Sigmoid colon (tissue), 7 donors: ENCODE measurements around the gene AASS. TPM values are rescaled to one million over a fixed set of nuclear protein-coding genes. Genes with fewer than 3 reads are reported as not detected.

Experiments
- DNase-seq: peaks from one replicate; pipeline ENCODE4 v3.0.0-alpha.2; 2019
- H3K27ac ChIP-seq, 4 donors: fragments of 200-600 bp; sonication (generic); one replicate each; pipeline ENCODE4 v1.5.1; 2016 to 2019; ENCODE audit warnings: mild to moderate bottlenecking in 1 of 4
- H3K27me3 ChIP-seq, 3 donors: fragments of 200-600 bp; sonication (generic); one replicate each; pipeline ENCODE4 v1.5.1; 2019; ENCODE audit warnings: mild to moderate bottlenecking in 1 of 3
- H3K36me3 ChIP-seq, 4 donors: fragments of 200-600 bp; sonication (generic); one replicate each; pipeline ENCODE4 v1.5.1; 2016 to 2019
- H3K4me1 ChIP-seq, 4 donors: fragments of 200-600 bp; sonication (generic); one replicate each; pipeline ENCODE4 v1.5.1; 2017 to 2019
- H3K4me3 ChIP-seq, 4 donors: fragments of 200-600 bp; sonication (generic); one replicate each; pipeline ENCODE4 v1.5.1; 2017 to 2019; ENCODE audit warnings: mild to moderate bottlenecking in 2 of 4, moderate library complexity in 1 of 4
- H3K9me3 ChIP-seq, 4 donors: fragments of 200-600 bp in 3 of 4; sonication (generic) in 3 of 4; one replicate each; pipeline versions ENCODE4 v1.5.1 to v1.6.1; 2013 to 2019
- EP300 ChIP-seq, 4 donors: sonication (generic); formaldehyde crosslinking; IDR thresholded peaks; one replicate each; pipeline ENCODE4 v1.6.1; 2017; ENCODE audit warnings: antibody characterized with exemption in 4 of 4
- POLR2A ChIP-seq, 2 donors: fragments of 450-650 bp; IDR thresholded peaks; one replicate each; pipeline ENCODE4 v1.6.1; 2016; ENCODE audit warnings: antibody characterized with exemption in 2 of 2, mild to moderate bottlenecking in 2 of 2, moderate library complexity in 2 of 2
- POLR2AphosphoS5 ChIP-seq, 4 donors: sonication (generic); formaldehyde crosslinking; IDR thresholded peaks; one replicate each; pipeline ENCODE4 v1.6.1; 2017; ENCODE audit warnings: antibody characterized with exemption in 4 of 4
- WGBS, 2 donors: extraction: QIAGEN DNeasy Blood & Tissue Kit; methylation state at CpG; one replicate each; pipeline ENCODE4 v1.1.7; 2013; 5-methylcytosine and 5-hydroxymethylcytosine counted together
- intact Hi-C: fragments of 100-400 bp; cut with DNase I; formaldehyde crosslinking; loops from one replicate; pipeline ENCODE4 v1.15.1; 2023
- polyA plus RNA-seq, 3 donors: library from polyadenylated mRNA; stranded (reverse); fragments of 200-250 nt; gene quantifications; one replicate each; pipeline ENCODE4 v1.2.3, GENCODE V29; 2013
- total RNA-seq, 4 donors: library from RNA; depleted of rRNA; stranded (reverse); fragments of >200 nt; gene quantifications; one replicate each; pipeline ENCODE4 v1.1.0, GENCODE V29; 2016
- TF ChIP-seq, protein P1 (sequence below), 4 experiments: fragments of 450-650 bp in 3 of 4; fragments of 200-600 bp in 1 of 4; IDR thresholded peaks; one replicate each; pipeline ENCODE4 v1.5.1; 2016 to 2019; ENCODE audit warnings: antibody characterized with exemption in 4 of 4, mild to moderate bottlenecking in 3 of 4, moderate library complexity in 2 of 4
- donor health status: healthy with polysubstance abuse.
- donor health status: Bipolar disorder and iron deficiency.
- donor health status: healthy.

AASS gene
- total and polyA plus RNA-seq, 7 donors: 0.92 to 40.0 (median 24.3) TPM

DNA sequence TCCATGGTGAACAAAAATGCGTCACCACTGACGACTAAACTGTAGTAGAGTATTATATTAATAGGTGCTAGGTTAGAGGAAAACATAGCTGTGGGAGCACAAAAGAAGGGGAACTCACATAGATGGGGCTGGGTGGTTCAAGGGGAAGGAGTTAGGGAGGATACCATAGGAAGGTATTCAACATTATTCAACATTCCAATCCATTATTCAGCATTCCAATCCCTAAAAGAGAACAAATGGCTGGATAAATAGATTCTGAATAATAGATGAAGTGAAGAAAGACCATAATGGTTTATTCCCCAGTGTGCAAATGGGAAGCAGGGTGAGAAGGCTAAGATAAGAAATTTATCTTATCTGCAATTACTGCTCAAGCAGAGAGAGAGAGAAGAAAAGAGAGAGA, 61.4 kb downstream of the AASS start:
- Histone ChIP-seq H3K9me3 (no peaks in the 10 kb centered on the region), H3K36me3 (peaks cover 0 to 71% (median 8%) of the 10 kb centered on the region in 4 donors), H3K4me1 (no peaks in the 10 kb centered on the region), H3K27ac (no peak overlapping the region), H3K4me3 (no peak overlapping the region), H3K27me3 (no peaks in the 10 kb centered on the region)
- 93 to 96% methylated on average over 2 of the region's 2 CpGs for WGBS, 2 donors
- intact Hi-C loops: no loop called here
- TF ChIP-seq POLR2A (IDR thresholded peaks at IDR 0.05) (no peak), POLR2AphosphoS5 (IDR thresholded peaks at IDR 0.05) (no peak), EP300 (IDR thresholded peaks at IDR 0.05) (no peak)
- TF ChIP-seq, protein P1, sequence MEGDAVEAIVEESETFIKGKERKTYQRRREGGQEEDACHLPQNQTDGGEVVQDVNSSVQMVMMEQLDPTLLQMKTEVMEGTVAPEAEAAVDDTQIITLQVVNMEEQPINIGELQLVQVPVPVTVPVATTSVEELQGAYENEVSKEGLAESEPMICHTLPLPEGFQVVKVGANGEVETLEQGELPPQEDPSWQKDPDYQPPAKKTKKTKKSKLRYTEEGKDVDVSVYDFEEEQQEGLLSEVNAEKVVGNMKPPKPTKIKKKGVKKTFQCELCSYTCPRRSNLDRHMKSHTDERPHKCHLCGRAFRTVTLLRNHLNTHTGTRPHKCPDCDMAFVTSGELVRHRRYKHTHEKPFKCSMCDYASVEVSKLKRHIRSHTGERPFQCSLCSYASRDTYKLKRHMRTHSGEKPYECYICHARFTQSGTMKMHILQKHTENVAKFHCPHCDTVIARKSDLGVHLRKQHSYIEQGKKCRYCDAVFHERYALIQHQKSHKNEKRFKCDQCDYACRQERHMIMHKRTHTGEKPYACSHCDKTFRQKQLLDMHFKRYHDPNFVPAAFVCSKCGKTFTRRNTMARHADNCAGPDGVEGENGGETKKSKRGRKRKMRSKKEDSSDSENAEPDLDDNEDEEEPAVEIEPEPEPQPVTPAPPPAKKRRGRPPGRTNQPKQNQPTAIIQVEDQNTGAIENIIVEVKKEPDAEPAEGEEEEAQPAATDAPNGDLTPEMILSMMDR (IDR thresholded peaks at IDR 0.05): no peak
- DNase-seq: no peak

DNA sequence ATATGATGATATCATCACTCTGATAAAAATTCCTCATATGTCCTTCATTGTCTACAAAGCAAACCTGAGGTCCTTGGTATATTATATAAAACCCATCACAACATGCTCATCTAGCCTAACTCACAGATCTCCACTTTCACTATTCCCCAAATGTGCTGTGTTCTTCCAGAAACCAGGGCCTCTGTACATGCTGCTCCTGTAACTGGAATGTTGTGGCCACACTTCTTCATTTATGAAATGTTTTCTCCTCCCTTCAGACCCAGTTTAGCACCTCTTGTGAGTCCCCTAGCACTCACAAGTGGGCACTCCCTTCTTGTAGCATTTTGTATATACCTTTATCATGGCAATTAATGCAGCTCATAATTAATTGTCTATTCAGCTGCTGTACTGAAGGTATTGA, 61.9 kb downstream of the AASS start:
- peaks cover 0 to 2% (median 0%) of the 10 kb centered on the region in 4 donors for H3K9me3 ChIP-seq
- no peaks in the 10 kb centered on the region for H3K4me1 ChIP-seq
- no peak for TF ChIP-seq POLR2A (IDR thresholded peaks at IDR 0.05)
- TF ChIP-seq, protein P1 (IDR thresholded peaks at IDR 0.05): no peak
- no peak for TF ChIP-seq POLR2AphosphoS5 (IDR thresholded peaks at IDR 0.05)
- TF ChIP-seq EP300 (IDR thresholded peaks at IDR 0.05): no peak
- DNase-seq: no peak
- intact Hi-C loops: no loop called here
- H3K4me3 ChIP-seq: no peak overlapping the region
- H3K27ac ChIP-seq: no peak overlapping the region
- no peaks in the 10 kb centered on the region for H3K27me3 ChIP-seq
- peaks cover 0 to 73% (median 10%) of the 10 kb centered on the region in 4 donors for H3K36me3 ChIP-seq

DNA sequence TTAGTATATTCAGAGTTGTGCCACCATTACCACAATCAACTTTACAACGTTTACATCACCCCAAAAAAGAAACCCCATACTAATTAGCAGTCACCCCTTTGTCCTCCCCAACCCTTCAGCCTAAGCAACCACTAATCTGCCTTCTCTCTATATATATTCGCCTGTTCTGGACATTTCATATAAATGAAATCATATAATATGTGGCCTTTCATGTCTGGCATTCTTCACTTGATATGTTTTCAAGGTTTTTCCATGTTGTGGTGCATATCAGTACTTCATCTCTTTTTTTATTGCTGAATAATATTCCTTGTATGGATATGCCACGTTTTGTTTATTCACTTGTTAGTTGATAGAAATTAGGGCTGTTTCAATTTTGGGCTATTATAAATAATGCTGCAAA, 70.4 kb downstream of the AASS start:
- intact Hi-C loops: no loop called here

DNA sequence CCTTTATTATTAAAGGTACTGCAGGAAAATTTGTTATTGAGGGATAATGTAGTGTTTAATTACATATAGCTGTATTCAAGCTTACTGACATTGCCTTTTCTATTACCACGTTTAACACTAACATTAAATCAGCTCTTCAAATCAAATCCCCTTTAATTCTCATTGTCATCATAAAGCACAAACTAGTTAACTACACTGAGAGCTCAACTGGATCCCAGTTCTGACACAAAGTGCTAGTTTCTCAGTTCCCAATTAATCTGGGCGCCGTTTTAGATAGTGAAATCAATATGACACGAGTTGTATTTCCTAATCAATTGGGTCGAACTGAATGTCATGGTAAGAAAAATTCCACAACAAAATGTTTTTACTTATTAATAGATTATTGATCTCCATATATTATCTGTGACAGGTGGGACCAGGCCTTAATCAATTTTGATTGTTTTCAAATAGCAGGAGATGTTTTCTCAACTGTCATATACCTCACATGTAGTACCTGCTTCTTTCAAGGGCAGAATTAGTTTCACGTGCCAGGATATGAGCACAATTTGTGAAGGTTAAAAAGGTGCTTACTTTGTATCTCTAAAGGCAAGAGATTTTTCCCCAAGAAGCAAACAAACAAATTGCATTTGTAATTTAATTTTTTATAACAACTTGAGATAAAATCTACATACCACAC, 71.0 kb downstream of the AASS start:
- no peak overlapping the region for H3K27ac ChIP-seq
- TF ChIP-seq EP300 (IDR thresholded peaks at IDR 0.05): no peak
- no peak for TF ChIP-seq POLR2AphosphoS5 (IDR thresholded peaks at IDR 0.05)
- no peak for TF ChIP-seq POLR2A (IDR thresholded peaks at IDR 0.05)
- TF ChIP-seq, protein P1 (IDR thresholded peaks at IDR 0.05): no peak
- WGBS, 2 donors: 86 to 89% methylated on average over 6 of the region's 6 CpGs
- H3K4me1 ChIP-seq: no peaks in the 10 kb centered on the region
- H3K36me3 ChIP-seq: peaks cover 0 to 45% (median 11%) of the 10 kb centered on the region in 4 donors
- intact Hi-C loops: no loop called here
- no peak for DNase-seq
- no peaks in the 10 kb centered on the region for H3K27me3 ChIP-seq
- H3K9me3 ChIP-seq: peaks cover 0 to 2% (median 0%) of the 10 kb centered on the region in 4 donors
- H3K4me3 ChIP-seq: no peak overlapping the region

More for the DNA sequence above, 70.4 kb downstream of the AASS start:
- Histone ChIP-seq H3K4me1 (no peaks in the 10 kb centered on the region), H3K27ac (no peak overlapping the region), H3K36me3 (peaks cover 0 to 51% (median 12%) of the 10 kb centered on the region in 4 donors), H3K9me3 (peaks cover 0 to 2% (median 0%) of the 10 kb centered on the region in 4 donors), H3K27me3 (no peaks in the 10 kb centered on the region), H3K4me3 (no peak overlapping the region)
- WGBS, 2 donors: 62 to 70% methylated on average over 3 of the region's 3 CpGs
- TF ChIP-seq POLR2A (IDR thresholded peaks at IDR 0.05): no peak
- TF ChIP-seq, protein P1 (IDR thresholded peaks at IDR 0.05): no peak
- TF ChIP-seq EP300 (IDR thresholded peaks at IDR 0.05): no peak
- no peak for TF ChIP-seq POLR2AphosphoS5 (IDR thresholded peaks at IDR 0.05)
- no peak for DNase-seq
